ENCODE measurements around the gene PTEN.
A peak's percentile ranks its signal among the peaks of the same experiment; 100 is the strongest.
"Not testable (repeated sequence)": the region's sequence is repeated elsewhere in the genome, so short reads cannot be mapped to it uniquely, and the experiment has no call there.

The PTEN gene

GRCh38 chr10:87863053-87863943 is at the start of gene PTEN, which contains the start of gene KLLN:
PTEN (plus strand) TSS chr10:87863625; CDS start chr10:87864470, 845 bp downstream.
KLLN (minus strand) TSS chr10:87863533; CDS start chr10:87862487, 1,046 bp downstream.
- peak; percentile 91 for DNase-seq (ENCODE audit: low spot score)

GRCh38 chr10:87816163-87816897 is 47.1 kb upstream of the PTEN start:
- no peak for DNase-seq (ENCODE audit: low spot score)

DNA sequence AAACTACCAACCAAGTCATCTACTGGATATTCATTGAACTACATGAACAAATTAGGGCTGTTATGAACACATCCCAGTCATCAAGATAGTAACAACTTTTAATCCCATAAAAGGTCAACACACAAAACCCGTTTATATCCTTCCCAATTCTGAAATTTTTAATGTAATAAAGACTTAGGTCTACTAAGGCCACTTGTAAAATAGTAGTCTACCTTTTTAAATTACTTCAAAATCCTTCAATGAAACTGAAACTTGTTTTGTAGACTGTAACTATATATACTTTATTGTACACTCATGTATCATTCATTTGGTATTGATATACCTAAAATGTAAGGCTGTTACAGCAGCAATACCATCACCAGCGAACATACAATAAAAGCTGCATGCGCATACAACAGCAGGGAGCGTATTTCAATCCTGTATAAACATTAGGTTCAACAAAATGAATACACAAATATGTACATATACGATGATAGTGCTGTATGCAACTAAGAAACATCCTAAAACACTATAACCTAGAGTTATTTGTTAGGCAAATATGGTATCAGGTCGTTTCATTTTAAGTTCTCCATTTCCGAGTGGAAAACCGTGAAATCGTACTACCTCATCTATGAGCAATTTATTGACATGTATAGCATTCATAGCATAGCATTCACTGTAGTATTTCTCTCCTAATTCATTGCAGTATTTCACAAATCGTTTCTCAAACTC is 46.4 kb upstream of the PTEN start:
- no peak for DNase-seq (ENCODE audit: low spot score)

DNA sequence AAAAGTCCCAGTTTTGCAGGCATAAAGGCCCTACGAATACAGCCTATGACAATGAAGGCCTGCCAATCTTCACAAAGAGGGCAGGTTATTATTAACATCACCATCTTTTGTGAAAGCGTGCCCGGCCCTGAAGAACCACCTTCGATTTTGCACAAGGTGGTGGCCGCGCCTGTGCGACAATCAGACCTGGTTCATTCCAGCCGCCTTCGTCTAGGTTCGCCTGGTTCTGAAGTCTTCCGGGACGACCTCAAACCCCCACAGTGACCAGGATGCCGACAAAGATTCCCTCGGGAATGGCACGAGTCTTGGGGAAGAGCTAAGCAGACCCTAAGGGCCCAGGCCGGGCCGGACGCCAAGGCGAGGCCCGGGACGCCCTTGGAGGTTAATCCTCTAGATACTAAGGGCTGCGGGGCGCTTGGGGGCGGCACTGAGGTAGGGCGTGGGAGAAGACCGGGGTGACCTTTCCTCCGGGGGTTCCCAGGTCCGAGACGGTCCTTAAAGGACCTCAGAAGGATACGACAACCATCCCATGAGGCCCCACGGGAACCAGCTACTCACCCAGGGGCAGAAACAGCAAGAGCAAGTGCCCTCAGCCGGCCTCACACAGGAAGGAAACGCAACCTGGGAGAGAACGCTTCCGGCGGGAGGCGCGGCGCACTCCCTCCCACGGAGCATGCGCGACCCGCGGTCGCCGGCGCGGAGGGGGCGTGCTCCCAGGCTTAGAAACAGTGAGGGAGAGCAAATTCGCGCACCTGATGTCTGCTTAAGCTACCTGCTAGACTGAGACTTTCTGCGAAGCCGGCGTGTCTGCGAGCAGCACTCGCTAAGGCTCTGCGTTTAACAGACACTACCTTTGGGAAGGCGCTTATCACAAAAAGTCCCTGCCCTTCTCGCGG is 45.6 kb upstream of the PTEN start, which contains the start of gene ATAD1:
Gene ATAD1, minus strand, starts transcription at position 618 of the 896 bp plus-strand sequence. CDS start 3,627 bp downstream, outside the sequence.
- peak; percentile 98 for DNase-seq (ENCODE audit: low spot score)

DNA sequence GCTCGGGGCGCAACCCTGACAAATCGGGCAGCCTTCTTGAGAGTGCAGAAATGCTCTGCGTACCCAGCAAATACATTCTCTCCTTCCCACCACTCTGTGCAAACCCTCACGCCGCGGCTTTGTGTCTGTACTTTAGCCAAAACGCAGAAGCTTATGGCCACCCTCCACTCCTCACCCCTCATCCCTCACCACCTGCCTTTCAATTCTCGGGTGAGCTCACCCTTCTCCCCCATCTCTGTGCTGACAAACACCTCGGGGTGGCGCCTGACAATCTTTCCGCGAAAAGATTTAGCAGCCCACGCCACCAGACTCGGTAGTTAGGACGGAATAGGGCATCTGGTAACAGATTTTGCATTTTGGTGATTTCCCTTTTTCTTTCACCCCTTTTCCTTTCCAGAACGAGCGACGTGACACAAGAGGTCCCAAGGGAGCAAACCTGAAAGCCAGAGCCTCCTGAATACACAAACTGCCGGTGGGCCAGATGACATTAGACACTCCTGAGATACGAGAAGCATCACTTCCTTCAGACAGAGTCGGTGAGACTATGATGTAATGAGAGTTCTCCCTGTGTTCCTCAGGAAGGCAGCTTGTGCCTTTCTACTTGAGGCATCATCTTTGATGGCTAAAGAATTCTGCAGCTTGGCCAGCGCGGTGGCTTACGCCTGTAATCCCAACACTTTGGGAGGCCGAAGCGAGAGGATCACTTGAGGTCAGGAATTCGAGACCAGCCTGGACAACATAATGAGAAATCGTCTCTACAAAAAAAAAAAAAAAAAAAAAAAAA is 44.7 kb upstream of the PTEN start:
- DNase-seq (ENCODE audit: low spot score): peak; percentile 28

- no peak for DNase-seq (ENCODE audit: low spot score)
Observed at GRCh38 chr10:87819289-87819585, 44.2 kb upstream of the PTEN start.

DNA sequence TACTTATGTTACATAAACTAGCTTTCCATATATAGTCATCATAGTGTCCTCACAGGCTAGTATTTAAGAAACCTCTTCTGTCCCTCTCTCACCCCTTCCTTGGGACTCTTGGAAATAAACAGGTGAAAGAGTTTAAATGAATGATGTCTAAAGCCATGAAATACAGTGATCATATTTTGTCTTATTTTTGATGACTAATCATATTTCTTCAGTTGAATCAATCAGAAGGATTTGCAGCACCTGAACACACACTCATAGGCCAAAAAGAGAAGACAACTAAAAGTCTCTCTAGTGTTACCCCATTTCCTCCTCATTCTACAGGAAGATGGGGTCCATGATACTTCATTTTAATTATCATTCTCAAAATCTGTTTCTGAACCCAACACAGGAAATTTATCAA is 36.8 kb upstream of the PTEN start:
- DNase-seq (ENCODE audit: low spot score): no peak

GRCh38 chr10:87827681-87828080 is 35.7 kb upstream of the PTEN start:
- DNase-seq (ENCODE audit: low spot score): no peak

DNA sequence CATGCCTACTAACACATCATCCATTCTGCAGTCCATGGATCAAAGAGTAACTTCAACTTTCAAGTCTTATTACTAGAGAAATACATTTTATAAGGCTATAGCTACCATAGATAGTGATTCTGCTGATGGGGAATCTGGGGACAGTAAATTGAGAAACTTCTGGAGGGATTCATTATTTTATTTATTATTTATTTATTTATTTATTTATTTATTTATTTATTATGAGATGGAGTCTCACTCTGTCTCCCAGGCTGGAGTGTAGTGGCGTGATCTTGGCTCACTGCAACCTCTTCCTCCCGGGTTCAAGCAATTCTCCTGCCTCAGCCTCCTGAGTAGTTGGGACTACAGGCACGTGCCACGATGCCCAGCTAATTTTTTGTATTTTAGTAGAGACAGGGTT is 34.4 kb upstream of the PTEN start:
- DNase-seq (ENCODE audit: low spot score): not testable (repeated sequence)

DNA sequence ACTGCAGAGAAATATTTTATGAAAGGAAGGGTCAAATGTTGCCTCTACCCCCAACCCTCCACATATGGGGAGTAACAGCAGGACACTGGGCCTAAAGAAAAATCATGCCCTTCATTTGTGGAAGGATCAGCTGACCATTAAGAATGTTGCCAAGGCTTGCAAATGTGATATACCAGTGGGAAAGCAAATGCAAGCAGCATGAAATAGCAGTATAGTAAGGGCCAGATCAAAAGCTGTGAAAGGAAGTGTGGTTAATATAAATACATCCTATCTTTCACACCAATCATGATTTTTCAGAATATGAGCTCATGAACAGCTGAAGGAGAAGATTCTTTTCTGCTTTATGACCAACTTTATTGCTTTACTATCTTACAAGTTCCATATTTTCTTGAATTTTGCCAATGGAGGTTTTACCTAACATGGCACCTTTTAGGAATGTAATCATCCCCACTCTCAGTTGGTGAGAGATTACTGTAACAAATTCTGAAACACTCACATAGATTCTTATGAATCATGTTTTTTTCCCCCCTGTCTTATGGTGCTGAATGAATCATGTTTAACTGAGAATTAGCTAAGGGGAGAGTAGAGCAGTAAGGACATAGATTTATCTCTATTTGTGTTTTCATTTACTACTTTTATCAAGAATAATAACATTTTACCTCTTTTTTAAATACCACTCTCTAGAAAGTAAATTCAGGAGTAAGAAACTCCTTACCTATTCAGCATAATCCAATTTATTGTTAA is 33.3 kb upstream of the PTEN start:
- no peak for DNase-seq (ENCODE audit: low spot score)

GRCh38 chr10:87836098-87836497 is 27.3 kb upstream of the PTEN start:
- DNase-seq (ENCODE audit: low spot score): no peak

DNA sequence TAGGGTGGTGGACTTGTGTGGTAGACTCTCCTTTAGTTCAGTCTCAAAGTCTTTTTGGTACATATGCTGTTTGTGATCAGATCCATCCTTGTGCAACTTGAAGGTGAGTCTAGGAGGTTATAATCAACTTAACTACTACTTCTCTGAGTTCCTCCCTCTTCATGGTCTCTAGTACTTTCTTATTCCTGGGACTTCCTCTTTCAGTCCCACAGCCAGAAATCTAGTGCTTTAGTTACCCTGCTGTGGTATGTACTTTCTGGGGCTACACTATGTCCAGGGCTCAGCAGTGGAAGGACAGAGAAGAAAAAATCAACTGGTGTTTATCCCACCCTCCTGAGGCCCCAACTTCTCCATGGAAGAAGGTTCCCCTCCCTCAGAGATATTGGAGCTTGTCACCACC is 26.0 kb upstream of the PTEN start:
- no peak for DNase-seq (ENCODE audit: low spot score)

DNA sequence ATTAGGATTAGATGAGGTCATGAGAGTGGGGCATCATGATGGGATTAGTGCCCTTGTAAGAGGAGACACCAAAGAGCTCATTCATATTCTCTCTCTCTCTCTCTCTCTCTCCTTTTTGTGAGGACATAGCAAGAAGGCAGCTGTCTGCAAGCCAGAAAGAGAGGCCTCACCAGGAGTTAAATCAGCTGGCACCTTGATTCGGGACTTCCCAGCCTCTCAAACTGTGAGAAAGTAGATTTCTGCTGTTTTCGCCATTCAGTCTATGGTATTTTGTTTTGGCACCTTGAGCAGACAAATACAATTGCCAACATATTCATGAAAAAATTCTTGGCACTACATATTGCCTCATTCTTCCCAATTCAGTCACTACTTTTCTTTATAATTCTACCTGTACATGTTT is 24.8 kb upstream of the PTEN start:
- no peak for DNase-seq (ENCODE audit: low spot score)

DNA sequence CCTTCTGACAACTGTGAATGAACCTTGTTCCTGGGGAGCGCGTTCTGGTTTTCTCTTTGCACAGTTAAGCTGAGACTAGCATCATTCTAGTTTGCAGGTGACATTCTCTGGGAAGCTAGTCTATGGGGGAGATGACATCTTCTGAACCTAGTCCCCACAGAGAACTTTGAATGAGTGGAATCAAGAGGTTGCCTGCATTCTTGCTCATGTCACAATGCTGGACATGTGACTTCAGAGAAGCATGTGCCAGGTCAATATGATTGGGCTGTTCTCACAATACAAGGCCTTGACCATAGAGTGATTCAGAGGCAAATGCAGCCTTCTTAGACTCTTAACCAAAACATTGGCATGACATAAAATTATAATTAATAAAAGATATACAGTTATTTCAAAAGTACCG is 22.2 kb upstream of the PTEN start:
- no peak for DNase-seq (ENCODE audit: low spot score)

GRCh38 chr10:87842220-87842641 is 21.2 kb upstream of the PTEN start:
- no peak for DNase-seq (ENCODE audit: low spot score)

DNA sequence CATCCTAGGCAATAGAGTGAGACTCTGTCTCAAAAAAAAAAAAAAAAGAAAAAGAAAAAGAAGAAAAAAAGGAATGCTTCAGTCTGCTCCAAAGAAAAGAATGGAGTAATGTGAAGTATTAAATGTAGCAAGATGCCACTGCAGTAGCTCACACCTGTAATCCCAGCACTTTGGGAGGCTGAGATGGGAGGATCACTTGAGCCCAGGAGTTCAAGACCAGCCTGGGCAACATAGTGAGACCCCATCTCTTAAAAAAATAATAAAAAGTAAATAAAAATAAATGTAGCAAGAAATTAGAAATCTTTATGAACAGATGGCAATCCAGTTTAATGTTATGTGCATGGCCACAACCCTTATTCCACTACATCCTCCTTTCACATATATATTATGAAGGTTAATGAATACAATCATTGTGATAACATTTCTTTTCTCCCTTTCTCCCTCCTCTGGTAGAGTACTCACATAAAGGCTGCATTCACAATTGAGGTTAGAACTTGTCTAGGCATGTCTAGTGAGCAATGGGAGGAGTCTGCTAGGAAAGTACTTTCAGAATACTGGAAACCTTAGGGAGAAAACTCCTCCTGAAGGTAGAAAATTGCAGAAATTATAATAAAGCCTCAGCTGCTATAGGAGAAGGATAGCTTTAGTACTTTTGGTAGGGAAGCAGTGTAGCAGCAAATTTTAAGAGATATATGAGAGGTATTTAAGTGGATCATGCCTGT is 20.5 kb upstream of the PTEN start:
- DNase-seq (ENCODE audit: low spot score): peak; percentile 44

GRCh38 chr10:87843714-87844113 is 19.7 kb upstream of the PTEN start:
- no peak for DNase-seq (ENCODE audit: low spot score)

GRCh38 chr10:87844837-87845623 is 18.4 kb upstream of the PTEN start:
- DNase-seq (ENCODE audit: low spot score): no peak
